Mammary epithelial cell (primary cell): Measurements from ENCODE around the gene SH3TC1.

Experiments
- CTCF ChIP-seq, 2 donors: IDR thresholded peaks in 1 of 2; conservative IDR thresholded peaks in 1 of 2; 2 replicates each; pipeline ENCODE4 v1.5.1; 2011 to 2012; ENCODE audit warnings: inconsistent platforms in 2 of 2, low read length in 2 of 2, mild to moderate bottlenecking in 2 of 2, control low read depth in 1 of 2, low read depth in 1 of 2; ENCODE audit not compliant: insufficient read depth in 1 of 2; ENCODE audit errors: extremely low read depth in 1 of 2
- EZH2 ChIP-seq: IDR thresholded peaks from 2 replicates; pipeline ENCODE4 v1.6.1; 2012; ENCODE audit warnings: low read length, inconsistent platforms, borderline replicate concordance

GRCh38 chr4:8274066-8274652 lies 75.1 kb downstream of the SH3TC1 start:
- TF ChIP-seq CTCF (conservative IDR thresholded peaks at IDR 0.05 in 1 of 2, IDR thresholded peaks at IDR 0.05 in 1 of 2; ENCODE audit: extremely low read depth in 1 of 2, insufficient read depth in 1 of 2, low read depth in 1 of 2, low read length in 2 of 2) (no peak), EZH2 (no peak)
